ENCODE measurements around the gene BMAL2.

Gene BMAL2

GRCh38 chr12:27351476-27351875 lies 18.8 kb downstream of the BMAL2 start:
- DNase-seq = no peak

- DNase-seq = no peak
These were observed 22.9 kb downstream of the BMAL2 start for GRCh38 chr12:27355486-27355885.

- no peak for DNase-seq
These were observed 23.3 kb downstream of the BMAL2 start for GRCh38 chr12:27355979-27356378.

GRCh38 chr12:27359578-27360340 lies 27.1 kb downstream of the BMAL2 start:
- DNase-seq = no peak

- DNase-seq = peak in 1 of 58 donors; percentile 34
These were observed 28.7 kb downstream of the BMAL2 start for GRCh38 chr12:27361372-27361771.

GRCh38 chr12:27366621-27367020 lies 34.0 kb downstream of the BMAL2 start:
- no peak for DNase-seq

GRCh38 chr12:27367078-27367477 lies 34.4 kb downstream of the BMAL2 start:
- DNase-seq = no peak

- no peak for DNase-seq
These were observed 49.6 kb downstream of the BMAL2 start for GRCh38 chr12:27382171-27382795.

Measured in anterior cingulate cortex (tissue), 58 donors.